NK-92 (cell line): Measurements from ENCODE around the gene RASSF1.
A peak's percentile ranks its signal among the peaks of the same experiment; 100 is the strongest.

Experiments used
- DNase-seq: peaks from one replicate; lab custom pipeline; 2025; ENCODE audit not compliant: unreplicated experiment; lab: John Stamatoyannopoulos, UW

RASSF1 gene

GRCh38 chr3:50340448-50341329, at the start of gene RASSF1:
Gene RASSF1 (minus strand): TSS chr3:50340836. CDS start chr3:50340805, 31 bp downstream.
- DNase-seq = peak; percentile 17

- DNase-seq = no peak
Observed at GRCh38 chr3:50389414-50389767, 48.8 kb upstream of the RASSF1 start.

- DNase-seq = no peak
Observed at GRCh38 chr3:50388720-50389413, 48.2 kb upstream of the RASSF1 start.

- no peak for DNase-seq
Observed at GRCh38 chr3:50388016-50388719, 47.5 kb upstream of the RASSF1 start.

- DNase-seq = no peak
Observed at GRCh38 chr3:50385754-50386153, 45.1 kb upstream of the RASSF1 start.

GRCh38 chr3:50383750-50384149, 43.1 kb upstream of the RASSF1 start:
- DNase-seq = no peak

- DNase-seq = no peak
Observed at GRCh38 chr3:50382722-50383121, 42.1 kb upstream of the RASSF1 start.

GRCh38 chr3:50381383-50381782, 40.7 kb upstream of the RASSF1 start:
- DNase-seq = no peak

GRCh38 chr3:50380405-50381085, 39.9 kb upstream of the RASSF1 start:
- no peak for DNase-seq

- no peak for DNase-seq
Observed at GRCh38 chr3:50378757-50379156, 38.1 kb upstream of the RASSF1 start.

GRCh38 chr3:50378024-50378423, 37.4 kb upstream of the RASSF1 start:
- DNase-seq = no peak

GRCh38 chr3:50375258-50375931, 34.8 kb upstream of the RASSF1 start:
- DNase-seq = no peak

GRCh38 chr3:50374363-50375257, 34.0 kb upstream of the RASSF1 start:
- DNase-seq = no peak

- DNase-seq = no peak
Observed at GRCh38 chr3:50373146-50374051, 32.8 kb upstream of the RASSF1 start.

- no peak for DNase-seq
Observed at GRCh38 chr3:50372349-50372748, 31.7 kb upstream of the RASSF1 start.

- DNase-seq = no peak
Observed at GRCh38 chr3:50371133-50371685, 30.6 kb upstream of the RASSF1 start.

- no peak for DNase-seq
Observed at GRCh38 chr3:50370594-50370993, 30.0 kb upstream of the RASSF1 start.

- no peak for DNase-seq
Observed at GRCh38 chr3:50369012-50369670, 28.5 kb upstream of the RASSF1 start.
